Inflammatory macrophage treated with lipopolysaccharide for 4 hours (primary cell): ENCODE results near the gene ITGB7.

Experiments
- DNase-seq: peaks from one replicate; pipeline ENCODE4 v3.0.0-alpha.2; 2020

ITGB7 gene

GRCh38 chr12:53230108-53230845, 23.2 kb upstream of the ITGB7 start:
- no peak for DNase-seq

- no peak for DNase-seq
Observed at GRCh38 chr12:53229454-53229853, 22.4 kb upstream of the ITGB7 start.

GRCh38 chr12:53227836-53228235, 20.8 kb upstream of the ITGB7 start:
- peak; percentile 33 for DNase-seq

GRCh38 chr12:53227341-53227740, 20.3 kb upstream of the ITGB7 start:
- DNase-seq: no peak

- no peak for DNase-seq
Observed at GRCh38 chr12:53226815-53227214, 19.8 kb upstream of the ITGB7 start.

GRCh38 chr12:53225635-53226424, 18.8 kb upstream of the ITGB7 start:
- no peak for DNase-seq

- DNase-seq: no peak
Observed at GRCh38 chr12:53224897-53225634, 18.0 kb upstream of the ITGB7 start.

GRCh38 chr12:53224061-53224896, 17.2 kb upstream of the ITGB7 start:
- no peak for DNase-seq

GRCh38 chr12:53223389-53224060, 16.5 kb upstream of the ITGB7 start:
- peak; percentile 31 for DNase-seq

GRCh38 chr12:53222806-53223261, 15.8 kb upstream of the ITGB7 start:
- no peak for DNase-seq

GRCh38 chr12:53222170-53222721, 15.2 kb upstream of the ITGB7 start:
- DNase-seq: no peak

GRCh38 chr12:53221203-53222080, 14.4 kb upstream of the ITGB7 start:
- DNase-seq: peak; percentile 58

- DNase-seq: peak; percentile 91
Observed at GRCh38 chr12:53220694-53221202, 13.7 kb upstream of the ITGB7 start.

- DNase-seq: peak; percentile 46
Observed at GRCh38 chr12:53219956-53220693, 13.1 kb upstream of the ITGB7 start.

GRCh38 chr12:53219292-53219955, 12.4 kb upstream of the ITGB7 start:
- peak; percentile 59 for DNase-seq

GRCh38 chr12:53218551-53219291, 11.7 kb upstream of the ITGB7 start:
- DNase-seq: no peak

- DNase-seq: no peak
Observed at GRCh38 chr12:53217931-53218307, 10.9 kb upstream of the ITGB7 start.
